Fibroblast of villous mesenchyme (primary cell): ENCODE data around the gene SMIM28. TPM values are rescaled to one million over a fixed set of nuclear protein-coding genes. Genes with fewer than 3 reads are reported as not detected.
A peak's percentile ranks its signal among the peaks of the same experiment; 100 is the strongest.

ENCODE experiments used
- DNase-seq: peaks from one replicate; pipeline ENCODE4 v3.0.0-alpha.2; 2010; ENCODE audit warnings: low read depth
- H3K4me3 ChIP-seq: 2 replicates; pipeline ENCODE4 v1.5.1; 2011; ENCODE audit warnings: low read depth, mild to moderate bottlenecking, low read length
- CTCF ChIP-seq: IDR thresholded peaks from 2 replicates; pipeline ENCODE4 v1.5.1; 2012; ENCODE audit warnings: low read depth, mild to moderate bottlenecking, low read length; ENCODE audit not compliant: insufficient read depth
- total RNA-seq: library from RNA; depleted of rRNA; stranded (reverse); fragments of >200 nt; gene quantifications from 2 replicates; pipeline ENCODE4 v1.2.3, GENCODE V29; 2012

Gene SMIM28
- total RNA-seq, 1 donor: not detected

GRCh38 chr6:138371720-138372119 is 6.0 kb upstream of the SMIM28 start:
- DNase-seq: peak; percentile 1
- H3K4me3 ChIP-seq: no peak overlapping the region
- TF ChIP-seq CTCF: no peak

- no peak overlapping the region for H3K4me3 ChIP-seq
- TF ChIP-seq CTCF: no peak
- DNase-seq: no peak
These were observed 4.8 kb upstream of the SMIM28 start for GRCh38 chr6:138372711-138373463.

GRCh38 chr6:138374230-138374629 is 3.5 kb upstream of the SMIM28 start:
- no peak for TF ChIP-seq CTCF
- DNase-seq: no peak
- H3K4me3 ChIP-seq: no peak overlapping the region

- H3K4me3 ChIP-seq: no peak overlapping the region
- DNase-seq: no peak
- no peak for TF ChIP-seq CTCF
These were observed 2.9 kb upstream of the SMIM28 start for GRCh38 chr6:138374815-138375214.

GRCh38 chr6:138377042-138377441 is 663 bp upstream of the SMIM28 start:
- no peak for DNase-seq

GRCh38 chr6:138378463-138378862 is 758 bp downstream of the SMIM28 start:
- no peak overlapping the region for H3K4me3 ChIP-seq
- TF ChIP-seq CTCF: no peak

More at GRCh38 chr6:138377042-138377441, 663 bp upstream of the SMIM28 start:
- TF ChIP-seq CTCF: no peak
- no peak overlapping the region for H3K4me3 ChIP-seq

More at GRCh38 chr6:138378463-138378862, 758 bp downstream of the SMIM28 start:
- DNase-seq: no peak
